Measurements from ENCODE around the gene ADCY2.

ADCY2 gene

GRCh38 chr5:7395947-7396712 is at the start of gene ADCY2:
Gene ADCY2, plus strand, starts transcription at chr5:7396138. Its CDS starts 159 bp downstream, at chr5:7396297.
- H3K27me3 ChIP-seq (ENCODE audit: control insufficient read depth, insufficient read depth, low read length): peaks cover 28% of the 10 kb centered on the region

GRCh38 chr5:7347377-7347776 is 48.6 kb upstream of the ADCY2 start:
- H3K27me3 ChIP-seq (ENCODE audit: control insufficient read depth, insufficient read depth, low read length): no peaks in the 10 kb centered on the region
- H3K4me3 ChIP-seq (ENCODE audit: low read length): no peak overlapping the region
- no peaks in the 10 kb centered on the region for H3K9me3 ChIP-seq (ENCODE audit: control insufficient read depth, low read length)
- H3K9ac ChIP-seq (ENCODE audit: low read length): no peak overlapping the region
- no peaks in the 10 kb centered on the region for H3K4me1 ChIP-seq (ENCODE audit: control insufficient read depth, insufficient read depth, low read length)
- H3K36me3 ChIP-seq (ENCODE audit: control insufficient read depth, insufficient read depth, low read length): no peaks in the 10 kb centered on the region

More at GRCh38 chr5:7395947-7396712, at the start of gene ADCY2:
- no peak within 1 kb of the TSS for H3K9ac ChIP-seq (ENCODE audit: low read length)
- H3K9me3 ChIP-seq (ENCODE audit: control insufficient read depth, low read length): no peaks in the 10 kb centered on the region
- no peak within 1 kb of the TSS for H3K4me3 ChIP-seq (ENCODE audit: low read length)
- H3K36me3 ChIP-seq (ENCODE audit: control insufficient read depth, insufficient read depth, low read length): no peaks in the 10 kb centered on the region
- peaks cover 16% of the 10 kb centered on the region for H3K4me1 ChIP-seq (ENCODE audit: control insufficient read depth, insufficient read depth, low read length)

GRCh38 chr5:7348168-7348854 is 47.6 kb upstream of the ADCY2 start:
- Histone ChIP-seq H3K27me3 (ENCODE audit: control insufficient read depth, insufficient read depth, low read length) (no peaks in the 10 kb centered on the region), H3K9ac (ENCODE audit: low read length) (no peak overlapping the region), H3K4me1 (ENCODE audit: control insufficient read depth, insufficient read depth, low read length) (no peaks in the 10 kb centered on the region), H3K9me3 (ENCODE audit: control insufficient read depth, low read length) (no peaks in the 10 kb centered on the region), H3K4me3 (ENCODE audit: low read length) (no peak overlapping the region), H3K36me3 (ENCODE audit: control insufficient read depth, insufficient read depth, low read length) (no peaks in the 10 kb centered on the region)

GRCh38 chr5:7361593-7361992 is 34.3 kb upstream of the ADCY2 start:
- no peaks in the 10 kb centered on the region for H3K9me3 ChIP-seq (ENCODE audit: control insufficient read depth, low read length)
- H3K36me3 ChIP-seq (ENCODE audit: control insufficient read depth, insufficient read depth, low read length): no peaks in the 10 kb centered on the region
- no peak overlapping the region for H3K9ac ChIP-seq (ENCODE audit: low read length)
- H3K4me1 ChIP-seq (ENCODE audit: control insufficient read depth, insufficient read depth, low read length): no peaks in the 10 kb centered on the region
- no peak overlapping the region for H3K4me3 ChIP-seq (ENCODE audit: low read length)
- no peaks in the 10 kb centered on the region for H3K27me3 ChIP-seq (ENCODE audit: control insufficient read depth, insufficient read depth, low read length)

DNA sequence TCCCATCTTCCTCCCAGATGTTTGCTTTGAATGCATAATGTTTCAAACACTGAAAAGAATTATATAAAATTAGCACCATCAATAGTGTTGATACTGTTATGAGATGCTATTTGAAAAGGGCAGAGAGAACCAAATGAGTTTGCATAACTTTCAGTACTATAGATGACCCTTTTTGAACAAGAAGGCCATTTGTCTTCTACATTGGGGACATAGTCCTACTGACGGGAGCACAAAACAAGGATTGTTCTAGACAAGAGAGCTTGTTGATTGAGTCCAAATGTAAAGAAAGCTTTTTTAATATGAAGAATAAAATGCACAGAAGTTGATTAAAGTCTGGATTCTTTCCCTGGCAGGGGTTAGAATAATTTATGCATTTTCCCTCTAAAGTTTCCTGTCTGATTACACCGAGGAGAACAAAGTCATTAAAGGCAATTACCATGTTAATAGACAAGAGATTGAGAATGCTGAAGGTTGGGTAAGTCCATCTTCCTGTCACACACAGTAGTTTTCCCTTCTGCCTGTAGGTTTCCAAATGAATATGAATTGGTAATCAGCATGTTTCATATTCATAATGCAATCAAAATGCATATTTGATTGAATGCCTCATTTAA is 32.8 kb upstream of the ADCY2 start:
- Histone ChIP-seq H3K4me1 (ENCODE audit: control insufficient read depth, insufficient read depth, low read length) (no peaks in the 10 kb centered on the region), H3K27me3 (ENCODE audit: control insufficient read depth, insufficient read depth, low read length) (no peaks in the 10 kb centered on the region), H3K4me3 (ENCODE audit: low read length) (no peak overlapping the region), H3K9ac (ENCODE audit: low read length) (no peak overlapping the region), H3K36me3 (ENCODE audit: control insufficient read depth, insufficient read depth, low read length) (no peaks in the 10 kb centered on the region), H3K9me3 (ENCODE audit: control insufficient read depth, low read length) (no peaks in the 10 kb centered on the region)

DNA sequence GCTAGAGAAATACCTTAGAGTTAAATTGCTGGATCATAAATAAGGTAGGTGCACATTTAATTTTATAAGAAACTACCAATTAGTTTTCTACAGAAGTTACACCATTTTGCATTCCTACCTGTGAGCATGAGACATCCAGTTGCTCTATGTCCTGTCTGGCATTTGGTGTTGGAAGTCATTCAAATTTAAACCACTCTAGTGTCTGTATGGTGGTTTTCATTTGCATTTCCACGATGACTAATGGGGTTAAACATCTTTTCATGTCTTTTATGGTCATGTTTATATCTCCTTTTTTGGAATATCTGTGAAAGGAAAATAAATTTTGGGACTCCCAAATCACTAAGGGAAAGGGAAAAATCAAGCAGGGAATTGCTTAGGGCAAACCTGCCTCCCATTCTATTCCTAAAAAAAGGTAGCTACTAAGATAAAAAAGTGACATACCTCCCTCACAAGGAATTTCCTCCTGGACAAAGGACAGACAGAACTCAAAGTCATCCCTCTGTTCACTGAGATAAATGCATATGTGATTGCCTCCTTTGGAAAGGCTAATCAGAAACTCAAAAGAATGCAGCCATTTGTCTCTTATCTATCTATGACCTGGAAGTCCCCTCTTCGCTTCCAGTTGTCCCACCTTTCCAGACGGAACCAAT is 31.6 kb upstream of the ADCY2 start:
- Histone ChIP-seq H3K36me3 (ENCODE audit: control insufficient read depth, insufficient read depth, low read length) (no peaks in the 10 kb centered on the region), H3K27me3 (ENCODE audit: control insufficient read depth, insufficient read depth, low read length) (no peaks in the 10 kb centered on the region), H3K4me3 (ENCODE audit: low read length) (no peak overlapping the region), H3K9ac (ENCODE audit: low read length) (no peak overlapping the region), H3K4me1 (ENCODE audit: control insufficient read depth, insufficient read depth, low read length) (no peaks in the 10 kb centered on the region), H3K9me3 (ENCODE audit: control insufficient read depth, low read length) (no peaks in the 10 kb centered on the region)

DNA sequence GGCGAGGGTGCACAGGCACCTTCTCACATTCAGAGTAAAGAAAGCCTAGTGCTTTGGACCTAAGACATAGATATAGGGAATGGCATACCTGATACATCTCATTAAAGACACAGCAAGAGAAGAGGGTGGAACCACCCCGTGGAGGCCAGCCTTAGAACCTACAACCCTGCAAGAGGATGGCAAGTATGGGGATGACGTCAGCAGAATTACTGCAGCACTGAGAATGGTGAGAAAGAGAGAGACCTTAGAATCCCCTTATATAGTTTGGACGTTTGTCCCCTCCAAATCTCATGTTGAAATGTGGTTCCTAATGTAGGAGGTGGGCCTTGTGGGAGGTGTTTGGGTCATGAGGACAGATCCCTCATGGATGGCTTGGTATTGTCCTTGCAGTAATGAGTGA is 28.2 kb upstream of the ADCY2 start:
- Histone ChIP-seq H3K4me3 (ENCODE audit: low read length) (no peak overlapping the region), H3K9me3 (ENCODE audit: control insufficient read depth, low read length) (no peaks in the 10 kb centered on the region), H3K9ac (ENCODE audit: low read length) (no peak overlapping the region), H3K27me3 (ENCODE audit: control insufficient read depth, insufficient read depth, low read length) (no peaks in the 10 kb centered on the region), H3K4me1 (ENCODE audit: control insufficient read depth, insufficient read depth, low read length) (no peaks in the 10 kb centered on the region), H3K36me3 (ENCODE audit: control insufficient read depth, insufficient read depth, low read length) (no peaks in the 10 kb centered on the region)

DNA sequence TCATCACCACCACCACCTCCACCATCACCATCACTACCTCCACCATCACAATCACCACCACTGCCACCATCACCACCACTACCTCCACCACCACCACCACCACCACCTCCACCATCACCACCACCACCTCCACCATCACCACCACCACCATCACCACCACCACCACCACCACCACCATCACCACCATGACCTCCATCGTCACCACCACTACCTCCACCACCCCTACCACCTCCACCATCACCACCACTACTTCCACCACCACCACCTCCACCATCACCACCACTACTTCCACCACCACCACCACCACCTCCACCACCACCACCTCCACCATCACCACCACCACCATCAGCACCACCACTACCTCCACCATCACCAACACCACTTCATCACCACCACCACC is 23.5 kb upstream of the ADCY2 start:
- H3K9me3 ChIP-seq (ENCODE audit: control insufficient read depth, low read length): no peaks in the 10 kb centered on the region
- H3K27me3 ChIP-seq (ENCODE audit: control insufficient read depth, insufficient read depth, low read length): no peaks in the 10 kb centered on the region
- H3K4me1 ChIP-seq (ENCODE audit: control insufficient read depth, insufficient read depth, low read length): no peaks in the 10 kb centered on the region
- H3K36me3 ChIP-seq (ENCODE audit: control insufficient read depth, insufficient read depth, low read length): no peaks in the 10 kb centered on the region
- no peak overlapping the region for H3K9ac ChIP-seq (ENCODE audit: low read length)
- no peak overlapping the region for H3K4me3 ChIP-seq (ENCODE audit: low read length)

DNA sequence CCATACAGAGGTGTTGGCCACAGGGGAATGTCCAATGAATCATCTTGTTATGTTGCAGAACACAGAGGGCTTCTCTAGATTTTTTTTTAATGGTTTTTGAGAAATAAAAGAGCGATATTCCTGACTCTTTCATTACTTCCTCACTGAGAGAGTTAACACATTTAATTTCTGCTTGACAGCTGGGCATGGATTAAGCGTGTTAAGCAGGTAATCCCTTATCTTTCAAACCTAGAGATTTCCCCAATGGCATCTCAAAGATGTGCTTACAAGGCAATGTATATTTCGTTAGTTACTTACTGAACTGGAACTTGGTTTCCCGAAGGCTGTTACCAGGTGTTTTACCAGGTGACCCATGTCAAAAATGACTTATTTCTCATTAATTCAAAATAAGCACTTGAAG is 21.8 kb upstream of the ADCY2 start:
- Histone ChIP-seq H3K4me1 (ENCODE audit: control insufficient read depth, insufficient read depth, low read length) (no peaks in the 10 kb centered on the region), H3K9me3 (ENCODE audit: control insufficient read depth, low read length) (no peaks in the 10 kb centered on the region), H3K27me3 (ENCODE audit: control insufficient read depth, insufficient read depth, low read length) (no peaks in the 10 kb centered on the region), H3K4me3 (ENCODE audit: low read length) (no peak overlapping the region), H3K36me3 (ENCODE audit: control insufficient read depth, insufficient read depth, low read length) (no peaks in the 10 kb centered on the region), H3K9ac (ENCODE audit: low read length) (no peak overlapping the region)

DNA sequence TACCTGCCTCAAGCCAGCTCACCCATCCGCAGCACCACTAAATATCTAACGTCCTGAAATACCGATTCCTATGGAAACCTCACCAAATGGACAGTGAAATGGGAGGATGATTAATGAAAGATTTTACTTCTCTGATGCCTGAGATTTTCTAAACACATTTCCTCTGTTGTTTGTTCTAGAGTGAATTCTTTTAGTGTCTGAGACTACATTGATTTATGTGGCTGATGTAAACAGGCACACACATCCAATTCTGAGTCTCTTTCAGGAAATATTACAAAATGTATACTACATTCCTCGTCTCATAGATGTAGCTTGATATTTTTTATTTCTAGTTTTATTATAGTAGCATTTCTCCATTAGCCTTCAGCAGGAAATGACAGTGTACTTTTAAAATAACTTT is 20.5 kb upstream of the ADCY2 start:
- Histone ChIP-seq H3K9ac (ENCODE audit: low read length) (no peak overlapping the region), H3K4me1 (ENCODE audit: control insufficient read depth, insufficient read depth, low read length) (no peaks in the 10 kb centered on the region), H3K27me3 (ENCODE audit: control insufficient read depth, insufficient read depth, low read length) (no peaks in the 10 kb centered on the region), H3K36me3 (ENCODE audit: control insufficient read depth, insufficient read depth, low read length) (no peaks in the 10 kb centered on the region), H3K4me3 (ENCODE audit: low read length) (no peak overlapping the region), H3K9me3 (ENCODE audit: control insufficient read depth, low read length) (no peaks in the 10 kb centered on the region)

DNA sequence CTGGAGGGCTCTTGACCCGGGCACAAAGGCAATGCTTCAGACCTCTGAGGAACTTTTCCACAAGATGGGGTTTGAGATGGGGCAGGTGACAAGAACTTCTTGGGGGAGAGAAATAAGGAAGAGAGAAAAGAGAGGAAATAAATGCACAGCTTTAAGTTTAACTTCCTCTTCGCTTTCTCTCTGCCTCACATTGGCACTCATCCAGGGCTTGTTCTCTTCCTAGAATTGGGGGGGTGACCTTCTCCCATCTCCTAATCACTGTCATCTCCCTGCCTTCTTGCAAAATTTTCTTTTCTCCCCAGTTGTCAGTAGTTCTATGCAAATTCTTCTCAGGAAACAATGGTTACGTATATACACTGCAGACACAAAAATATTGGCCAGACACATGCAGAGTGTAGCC is 19.1 kb upstream of the ADCY2 start:
- H3K9ac ChIP-seq (ENCODE audit: low read length): no peak overlapping the region
- no peak overlapping the region for H3K4me3 ChIP-seq (ENCODE audit: low read length)
- no peaks in the 10 kb centered on the region for H3K27me3 ChIP-seq (ENCODE audit: control insufficient read depth, insufficient read depth, low read length)
- H3K36me3 ChIP-seq (ENCODE audit: control insufficient read depth, insufficient read depth, low read length): no peaks in the 10 kb centered on the region
- H3K4me1 ChIP-seq (ENCODE audit: control insufficient read depth, insufficient read depth, low read length): no peaks in the 10 kb centered on the region
- no peaks in the 10 kb centered on the region for H3K9me3 ChIP-seq (ENCODE audit: control insufficient read depth, low read length)

GRCh38 chr5:7377761-7378160 is 18.2 kb upstream of the ADCY2 start:
- H3K4me1 ChIP-seq (ENCODE audit: control insufficient read depth, insufficient read depth, low read length): no peaks in the 10 kb centered on the region
- no peaks in the 10 kb centered on the region for H3K36me3 ChIP-seq (ENCODE audit: control insufficient read depth, insufficient read depth, low read length)
- no peak overlapping the region for H3K4me3 ChIP-seq (ENCODE audit: low read length)
- H3K9me3 ChIP-seq (ENCODE audit: control insufficient read depth, low read length): no peaks in the 10 kb centered on the region
- H3K27me3 ChIP-seq (ENCODE audit: control insufficient read depth, insufficient read depth, low read length): no peaks in the 10 kb centered on the region
- no peak overlapping the region for H3K9ac ChIP-seq (ENCODE audit: low read length)

Measured in mucosa of stomach (tissue), 1 donor.